Astrocyte (in vitro differentiated cells and primary cell): ENCODE data around the gene PTPN1. TPM values are rescaled to one million over a fixed set of nuclear protein-coding genes. Genes with fewer than 3 reads are reported as not detected.

ENCODE experiments used
- DNase-seq: peaks from one replicate; pipeline ENCODE4 v3.0.0-alpha.2; 2010; ENCODE audit warnings: low read depth
- FAIRE-seq: peaks from 2 replicates; lab custom pipeline; 2011; peaks lifted over from hg19 to GRCh38; lab: Jason Lieb, UNC
- H2AFZ ChIP-seq: 2 replicates; pipeline ENCODE4 v1.6.0; 2012; ENCODE audit warnings: low read depth, low read length, inconsistent platforms
- H3K27ac ChIP-seq: 2 replicates; pipeline ENCODE4 v1.5.1; 2011; ENCODE audit warnings: low read depth, low read length, inconsistent platforms
- H3K27me3 ChIP-seq: 2 replicates; pipeline ENCODE4 v1.6.0; 2011; ENCODE audit warnings: low read length, inconsistent platforms; ENCODE audit not compliant: insufficient read depth
- H3K36me3 ChIP-seq: 2 replicates; pipeline ENCODE4 v1.5.1; 2011; ENCODE audit warnings: low read length, inconsistent platforms; ENCODE audit not compliant: insufficient read depth
- H3K4me1 ChIP-seq: 2 replicates; pipeline ENCODE4 v1.5.1; 2011; ENCODE audit warnings: low read length, inconsistent platforms; ENCODE audit not compliant: insufficient read depth
- H3K4me2 ChIP-seq: 2 replicates; pipeline ENCODE4 v1.6.0; 2012; ENCODE audit warnings: low read length, inconsistent platforms
- H3K4me3 ChIP-seq: 2 replicates; pipeline ENCODE4 v1.5.1; 2011; ENCODE audit warnings: low read depth, mild to moderate bottlenecking, low read length, inconsistent platforms; ENCODE audit not compliant: insufficient read depth
- H3K79me2 ChIP-seq: 2 replicates; pipeline ENCODE4 v1.6.0; 2012; ENCODE audit warnings: mild to moderate bottlenecking, low read length, inconsistent platforms; ENCODE audit not compliant: insufficient read depth
- H3K9ac ChIP-seq: 2 replicates; pipeline ENCODE4 v1.6.0; 2012; ENCODE audit warnings: mild to moderate bottlenecking, low read length, inconsistent platforms
- H3K9me3 ChIP-seq: 2 replicates; pipeline ENCODE4 v1.5.1; 2012; ENCODE audit warnings: low read depth, mild to moderate bottlenecking, low read length, inconsistent platforms; ENCODE audit not compliant: insufficient read depth
- H4K20me1 ChIP-seq: 2 replicates; pipeline ENCODE4 v1.6.0; 2012; ENCODE audit warnings: low read length, inconsistent platforms; ENCODE audit not compliant: insufficient read depth
- H3K27ac Mint-ChIP-seq: one replicate; pipeline ENCODE4 v1.8.0; 2021; ENCODE audit warnings: mild to moderate bottlenecking, mixed read lengths; ENCODE audit not compliant: unreplicated experiment
- H3K27me3 Mint-ChIP-seq: one replicate; pipeline ENCODE4 v1.8.0; 2021; ENCODE audit warnings: low read depth, mixed read lengths; ENCODE audit not compliant: unreplicated experiment
- H3K36me3 Mint-ChIP-seq: one replicate; pipeline ENCODE4 v1.8.0; 2021; ENCODE audit warnings: low read depth, mixed read lengths; ENCODE audit not compliant: unreplicated experiment
- H3K4me1 Mint-ChIP-seq: one replicate; pipeline ENCODE4 v1.8.0; 2021; ENCODE audit warnings: low read depth, mixed read lengths; ENCODE audit not compliant: unreplicated experiment
- H3K4me3 Mint-ChIP-seq: one replicate; pipeline ENCODE4 v1.8.0; 2021; ENCODE audit warnings: mild to moderate bottlenecking, moderate library complexity, mixed read lengths; ENCODE audit not compliant: unreplicated experiment
- H3K9me3 Mint-ChIP-seq: one replicate; pipeline ENCODE4 v1.8.0; 2021; ENCODE audit warnings: mild to moderate bottlenecking, mixed read lengths; ENCODE audit not compliant: unreplicated experiment
- EZH2 ChIP-seq: IDR thresholded peaks from 2 replicates; pipeline ENCODE4 v1.6.1; 2012; ENCODE audit warnings: mild to moderate bottlenecking, low read length, inconsistent platforms; ENCODE audit not compliant: insufficient read depth
- total RNA-seq: library from RNA; stranded (reverse); gene quantifications from 2 replicates; pipeline ENCODE4 v1.2.1, GENCODE V29; 2021
- TF ChIP-seq, protein P1 (sequence below): IDR thresholded peaks from 2 replicates; pipeline ENCODE4 v1.5.1; 2011; ENCODE audit warnings: low read depth, mild to moderate bottlenecking, inconsistent platforms, low read length, moderate library complexity; ENCODE audit not compliant: insufficient read depth

Gene PTPN1
- total RNA-seq, 1 donor from 2014 or later: 64.9 TPM

DNA sequence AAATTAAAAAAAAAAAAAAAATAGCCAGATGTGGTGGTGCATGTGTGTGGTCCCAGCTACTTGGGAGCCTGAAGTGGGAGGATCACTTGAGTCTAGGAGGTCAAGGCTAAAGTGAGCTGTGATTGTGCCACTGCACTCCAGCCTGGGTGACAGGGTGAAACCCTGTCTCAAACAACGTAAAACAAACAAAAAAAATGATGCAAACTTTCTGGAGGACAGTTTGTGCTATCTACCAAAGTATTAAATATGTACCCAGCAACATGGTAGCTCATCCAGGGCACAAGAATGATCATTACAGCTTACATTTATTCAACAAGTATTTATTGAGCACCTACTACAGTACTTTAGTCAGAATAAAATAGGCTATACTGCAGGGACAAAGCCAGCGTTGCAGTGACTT, 40.4 kb upstream of the PTPN1 start:
- H3K4me1 Mint-ChIP-seq: no peaks in the 10 kb centered on the region
- Histone ChIP-seq H3K79me2 (no peaks in the 10 kb centered on the region), H4K20me1 (no peaks in the 10 kb centered on the region), H3K27ac (no peak overlapping the region), H3K4me2 (no peak overlapping the region), H3K9me3 (no peaks in the 10 kb centered on the region), H2AFZ (no peak overlapping the region), H3K4me3 (no peak overlapping the region), H3K9ac (no peak overlapping the region), H3K4me1 (no peaks in the 10 kb centered on the region), H3K27me3 (no peaks in the 10 kb centered on the region), H3K36me3 (no peaks in the 10 kb centered on the region)
- DNase-seq (no peak), FAIRE-seq (no peak)
- no peak overlapping the region for H3K27ac Mint-ChIP-seq
- no peaks in the 10 kb centered on the region for H3K9me3 Mint-ChIP-seq
- no peak for TF ChIP-seq EZH2
- TF ChIP-seq, protein P1, sequence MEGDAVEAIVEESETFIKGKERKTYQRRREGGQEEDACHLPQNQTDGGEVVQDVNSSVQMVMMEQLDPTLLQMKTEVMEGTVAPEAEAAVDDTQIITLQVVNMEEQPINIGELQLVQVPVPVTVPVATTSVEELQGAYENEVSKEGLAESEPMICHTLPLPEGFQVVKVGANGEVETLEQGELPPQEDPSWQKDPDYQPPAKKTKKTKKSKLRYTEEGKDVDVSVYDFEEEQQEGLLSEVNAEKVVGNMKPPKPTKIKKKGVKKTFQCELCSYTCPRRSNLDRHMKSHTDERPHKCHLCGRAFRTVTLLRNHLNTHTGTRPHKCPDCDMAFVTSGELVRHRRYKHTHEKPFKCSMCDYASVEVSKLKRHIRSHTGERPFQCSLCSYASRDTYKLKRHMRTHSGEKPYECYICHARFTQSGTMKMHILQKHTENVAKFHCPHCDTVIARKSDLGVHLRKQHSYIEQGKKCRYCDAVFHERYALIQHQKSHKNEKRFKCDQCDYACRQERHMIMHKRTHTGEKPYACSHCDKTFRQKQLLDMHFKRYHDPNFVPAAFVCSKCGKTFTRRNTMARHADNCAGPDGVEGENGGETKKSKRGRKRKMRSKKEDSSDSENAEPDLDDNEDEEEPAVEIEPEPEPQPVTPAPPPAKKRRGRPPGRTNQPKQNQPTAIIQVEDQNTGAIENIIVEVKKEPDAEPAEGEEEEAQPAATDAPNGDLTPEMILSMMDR: no peak
- H3K36me3 Mint-ChIP-seq: no peaks in the 10 kb centered on the region
- no peak overlapping the region for H3K4me3 Mint-ChIP-seq
- peaks cover 10% of the 10 kb centered on the region for H3K27me3 Mint-ChIP-seq

DNA sequence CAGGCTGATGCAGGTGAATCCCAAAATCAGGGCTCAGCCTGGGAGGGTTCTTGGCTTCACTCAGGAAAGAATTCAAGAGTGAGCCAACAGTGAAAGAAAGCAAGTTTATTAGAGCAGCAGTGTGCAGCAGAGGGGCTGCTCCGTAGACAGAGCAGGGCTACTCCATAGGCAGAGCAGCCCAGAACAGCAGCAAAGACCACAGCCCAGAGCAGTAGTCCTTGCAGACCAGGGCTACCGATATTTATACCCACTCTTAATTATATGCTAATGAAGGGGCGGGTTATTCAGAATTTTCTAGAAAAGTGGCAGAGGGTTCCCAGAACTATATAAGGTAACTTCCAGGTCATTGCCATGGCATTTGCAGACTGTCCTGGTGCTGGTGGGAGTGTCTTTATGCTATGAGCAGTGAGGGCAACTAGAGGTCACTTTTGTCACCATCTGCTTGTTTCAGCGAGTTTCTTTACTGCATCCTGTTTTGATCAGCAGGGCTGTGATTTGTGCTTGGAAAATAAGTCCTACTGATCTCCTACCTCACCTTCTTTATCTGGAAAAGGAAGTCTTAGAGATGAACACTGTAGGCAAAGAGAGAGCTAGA, 39.8 kb upstream of the PTPN1 start:
- no peak for FAIRE-seq

DNA sequence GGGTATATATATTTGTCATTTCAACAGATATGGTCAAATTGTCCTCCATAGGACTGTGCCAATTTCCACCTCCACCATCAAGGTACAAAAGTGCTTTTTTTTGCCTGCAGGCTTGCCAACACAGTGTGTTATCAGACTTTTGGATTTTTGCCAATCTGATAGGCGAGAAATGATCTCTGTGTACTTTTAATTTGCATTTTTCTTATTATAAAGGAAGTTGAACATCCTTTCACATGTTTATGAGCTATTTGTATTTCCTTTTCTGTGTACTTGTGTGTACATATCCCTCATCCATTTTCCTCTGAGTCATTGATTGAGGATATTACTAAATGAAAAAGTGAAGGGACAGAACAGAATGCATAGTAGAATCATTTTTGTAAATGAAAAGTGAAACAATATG, 39.0 kb upstream of the PTPN1 start:
- Histone ChIP-seq H3K4me3 (no peak overlapping the region), H3K9me3 (no peaks in the 10 kb centered on the region), H3K79me2 (no peaks in the 10 kb centered on the region), H3K27me3 (no peaks in the 10 kb centered on the region), H3K9ac (no peak overlapping the region), H3K4me2 (no peak overlapping the region), H3K36me3 (no peaks in the 10 kb centered on the region), H3K4me1 (peaks cover 5% of the 10 kb centered on the region), H2AFZ (no peak overlapping the region), H4K20me1 (no peaks in the 10 kb centered on the region), H3K27ac (no peak overlapping the region)
- H3K9me3 Mint-ChIP-seq: no peaks in the 10 kb centered on the region
- TF ChIP-seq EZH2: no peak
- TF ChIP-seq, protein P1: no peak
- H3K36me3 Mint-ChIP-seq: no peaks in the 10 kb centered on the region
- H3K27ac Mint-ChIP-seq: no peak overlapping the region
- H3K4me1 Mint-ChIP-seq: no peaks in the 10 kb centered on the region
- DNase-seq: no peak
- no peak for FAIRE-seq
- peaks cover 10% of the 10 kb centered on the region for H3K27me3 Mint-ChIP-seq
- H3K4me3 Mint-ChIP-seq: no peak overlapping the region

More for the DNA sequence above, 39.8 kb upstream of the PTPN1 start:
- Mint-ChIP-seq H3K9me3 (no peaks in the 10 kb centered on the region), H3K4me3 (no peak overlapping the region), H3K4me1 (no peaks in the 10 kb centered on the region), H3K27me3 (peaks cover 10% of the 10 kb centered on the region), H3K27ac (no peak overlapping the region), H3K36me3 (no peaks in the 10 kb centered on the region)
- H3K4me1 ChIP-seq: peaks cover under 1% of the 10 kb centered on the region
- H3K9me3 ChIP-seq: no peaks in the 10 kb centered on the region
- no peak overlapping the region for H3K9ac ChIP-seq
- H3K79me2 ChIP-seq: no peaks in the 10 kb centered on the region
- no peaks in the 10 kb centered on the region for H3K27me3 ChIP-seq
- no peak for DNase-seq
- TF ChIP-seq, protein P1: no peak
- no peak for TF ChIP-seq EZH2
- no peak overlapping the region for H3K4me3 ChIP-seq
- no peaks in the 10 kb centered on the region for H4K20me1 ChIP-seq
- H2AFZ ChIP-seq: no peak overlapping the region
- H3K27ac ChIP-seq: no peak overlapping the region
- no peaks in the 10 kb centered on the region for H3K36me3 ChIP-seq
- no peak overlapping the region for H3K4me2 ChIP-seq
